ENCODE measurements around the gene VPS13D.

GRCh38 chr1:12486059-12486341 is 256.2 kb downstream of the VPS13D start:
- no peak for TF ChIP-seq CTCF (IDR thresholded peaks at IDR 0.05; ENCODE audit: low read depth, low read length, poor library complexity, severe bottlenecking)
- TF ChIP-seq EZH2phosphoT487 (IDR thresholded peaks at IDR 0.05; ENCODE audit: borderline replicate concordance, low read length), result no peak

Data from DOHH2 (cell line).